HG02763 (cell line): ENCODE data around the gene MRGPRX3.
"Not testable (repeated sequence)": the region's sequence is repeated elsewhere in the genome, so short reads cannot be mapped to it uniquely, and the experiment has no call there.

Experiments
- ATAC-seq: cut with Tn5 transposase; IDR thresholded peaks from one replicate; pipeline ENCODE4 v1.9.1; 2021; ENCODE audit warnings: mild to moderate bottlenecking, moderate library complexity; ENCODE audit not compliant: unreplicated experiment

The MRGPRX3 gene

GRCh38 chr11:18132341-18132740 lies at the start of gene MRGPRX3:
Gene MRGPRX3 (plus strand): TSS chr11:18132571. CDS start chr11:18137203, 4,632 bp downstream.
- ATAC-seq = no peak

- no peak for ATAC-seq
Observed at GRCh38 chr11:18088366-18088765, 44.0 kb upstream of the MRGPRX3 start.

DNA sequence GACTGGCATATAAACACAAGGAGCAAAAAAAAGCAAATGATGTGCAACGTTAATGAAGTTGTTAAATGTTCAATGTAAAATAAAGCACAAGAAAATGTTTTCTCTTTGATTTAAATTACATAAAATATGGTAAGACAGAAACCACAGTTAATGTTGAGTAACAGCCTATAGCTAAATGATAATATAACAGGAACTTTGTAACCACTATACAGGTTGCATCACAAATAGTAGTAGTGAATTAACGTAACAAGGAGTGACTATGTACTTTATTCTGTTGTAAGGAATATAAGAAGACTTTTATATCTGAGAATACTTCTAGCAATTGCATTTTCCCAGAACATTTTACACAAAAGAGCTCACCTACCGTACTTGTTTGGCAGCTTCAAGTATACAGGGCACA lies 43.4 kb upstream of the MRGPRX3 start:
- ATAC-seq = no peak

- no peak for ATAC-seq
Observed at GRCh38 chr11:18091731-18092130, 40.6 kb upstream of the MRGPRX3 start.

GRCh38 chr11:18093959-18094358 lies 38.4 kb upstream of the MRGPRX3 start:
- no peak for ATAC-seq

DNA sequence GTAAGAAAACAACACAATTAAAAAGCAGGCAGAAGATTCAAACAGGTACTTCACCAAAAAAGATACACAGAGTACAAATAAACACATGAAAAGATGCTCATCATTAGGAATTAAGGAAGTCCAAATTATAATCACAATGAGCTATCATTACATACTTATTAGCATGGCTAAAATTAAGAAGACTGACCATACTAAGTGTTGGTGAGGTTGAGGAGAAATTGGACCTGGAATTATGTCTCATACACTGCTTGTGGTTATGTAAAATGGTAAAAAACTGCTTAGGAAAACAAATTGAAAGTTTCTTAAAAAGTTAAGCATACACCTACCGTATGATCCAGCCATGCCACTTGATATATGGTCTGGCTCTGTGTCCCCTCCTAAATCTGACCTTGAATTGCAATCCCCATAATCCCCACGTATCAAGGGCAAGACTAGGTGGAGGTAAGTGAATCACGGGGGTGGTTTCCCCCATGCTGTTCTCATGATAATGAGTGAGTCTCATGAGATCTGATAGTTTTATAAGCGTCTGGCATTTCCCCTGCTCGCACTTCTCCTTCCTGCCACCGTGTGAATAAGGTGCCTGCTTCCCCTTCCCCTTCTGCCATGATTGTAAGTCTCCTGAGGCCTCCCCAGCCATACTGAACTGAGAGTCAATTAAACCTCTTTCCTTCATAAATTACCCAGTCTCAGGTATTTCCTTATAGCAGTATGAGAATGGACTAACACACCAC lies 31.3 kb upstream of the MRGPRX3 start:
- ATAC-seq = no peak

DNA sequence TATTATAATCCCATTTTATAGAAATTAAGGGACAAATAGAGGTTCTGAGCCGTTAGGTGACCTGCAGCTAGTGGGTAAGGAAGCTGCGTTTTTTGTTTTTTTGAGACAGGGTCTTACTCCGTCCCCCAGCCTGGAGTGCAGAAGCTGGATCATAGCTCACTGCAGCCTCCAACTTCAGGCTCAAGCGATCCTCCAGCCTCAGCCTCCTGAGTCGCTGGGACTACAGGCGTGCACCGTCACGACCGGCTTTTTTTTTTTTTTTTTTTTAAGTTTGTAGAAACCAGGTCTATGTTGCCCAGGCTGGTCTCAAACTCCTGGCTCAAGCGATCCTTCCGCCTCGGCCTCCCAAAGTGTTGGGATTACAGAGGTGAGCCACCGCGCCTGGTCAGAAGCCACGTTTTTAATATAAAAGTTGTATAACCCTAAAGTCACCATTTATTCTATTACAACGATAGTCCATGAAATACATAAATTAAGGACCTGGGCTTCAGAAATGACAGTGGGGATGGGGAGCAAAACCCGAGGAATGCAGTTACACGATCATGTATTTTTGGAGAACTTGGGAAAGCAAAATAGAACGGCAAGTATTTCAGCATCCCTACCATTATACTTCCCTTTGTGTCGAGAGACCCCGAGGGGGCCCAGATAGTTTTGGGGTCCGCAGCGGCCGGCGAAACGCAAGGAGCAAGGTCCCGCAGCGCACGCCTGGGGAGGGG lies 27.1 kb upstream of the MRGPRX3 start:
- no peak for ATAC-seq

GRCh38 chr11:18105802-18106574 lies 26.4 kb upstream of the MRGPRX3 start, which contains the start of gene SAAL1:
Gene SAAL1 (minus strand): TSS chr11:18106082. CDS start chr11:18106041, 41 bp downstream.
- peak; percentile 93 for ATAC-seq

GRCh38 chr11:18106688-18107087 lies 25.7 kb upstream of the MRGPRX3 start:
- no peak for ATAC-seq

- ATAC-seq = no peak
Observed at GRCh38 chr11:18108254-18108653, 24.1 kb upstream of the MRGPRX3 start.

GRCh38 chr11:18111005-18111404 lies 21.4 kb upstream of the MRGPRX3 start:
- no peak for ATAC-seq

- ATAC-seq = no peak
Observed at GRCh38 chr11:18115360-18116127, 16.8 kb upstream of the MRGPRX3 start.

- ATAC-seq = not testable (repeated sequence)
Observed at GRCh38 chr11:18121331-18121828, 11.0 kb upstream of the MRGPRX3 start.

- not testable (repeated sequence) for ATAC-seq
Observed at GRCh38 chr11:18131115-18131514, 1.3 kb upstream of the MRGPRX3 start.

GRCh38 chr11:18135308-18135707 lies 2.9 kb downstream of the MRGPRX3 start:
- no peak for ATAC-seq

DNA sequence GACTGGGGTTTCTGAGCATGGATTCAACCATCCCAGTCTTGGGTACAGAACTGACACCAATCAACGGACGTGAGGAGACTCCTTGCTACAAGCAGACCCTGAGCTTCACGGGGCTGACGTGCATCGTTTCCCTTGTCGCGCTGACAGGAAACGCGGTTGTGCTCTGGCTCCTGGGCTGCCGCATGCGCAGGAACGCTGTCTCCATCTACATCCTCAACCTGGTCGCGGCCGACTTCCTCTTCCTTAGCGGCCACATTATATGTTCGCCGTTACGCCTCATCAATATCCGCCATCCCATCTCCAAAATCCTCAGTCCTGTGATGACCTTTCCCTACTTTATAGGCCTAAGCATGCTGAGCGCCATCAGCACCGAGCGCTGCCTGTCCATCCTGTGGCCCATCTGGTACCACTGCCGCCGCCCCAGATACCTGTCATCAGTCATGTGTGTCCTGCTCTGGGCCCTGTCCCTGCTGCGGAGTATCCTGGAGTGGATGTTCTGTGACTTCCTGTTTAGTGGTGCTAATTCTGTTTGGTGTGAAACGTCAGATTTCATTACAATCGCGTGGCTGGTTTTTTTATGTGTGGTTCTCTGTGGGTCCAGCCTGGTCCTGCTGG lies 4.9 kb downstream of the MRGPRX3 start:
- ATAC-seq = no peak

DNA sequence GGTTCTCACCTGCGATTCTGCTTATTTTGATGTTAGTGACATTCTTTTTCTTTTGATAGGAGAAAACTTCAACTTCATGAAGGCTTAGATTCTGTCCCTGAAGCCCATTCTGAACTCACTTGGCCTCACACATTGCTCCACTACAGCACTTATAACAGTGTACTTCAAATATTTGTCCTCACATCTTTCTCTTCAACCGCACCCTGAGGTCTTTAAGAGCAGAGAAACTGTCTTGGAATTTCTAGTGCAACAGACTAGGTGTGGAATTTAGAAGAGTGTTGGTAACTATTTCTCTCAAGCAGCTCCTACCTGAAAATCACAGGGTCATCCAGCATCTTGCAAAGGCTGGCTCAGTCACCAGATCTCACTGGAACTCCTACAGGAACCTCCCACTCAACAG lies 7.8 kb downstream of the MRGPRX3 start:
- no peak for ATAC-seq

GRCh38 chr11:18144243-18144642 lies 11.9 kb downstream of the MRGPRX3 start:
- ATAC-seq = no peak

DNA sequence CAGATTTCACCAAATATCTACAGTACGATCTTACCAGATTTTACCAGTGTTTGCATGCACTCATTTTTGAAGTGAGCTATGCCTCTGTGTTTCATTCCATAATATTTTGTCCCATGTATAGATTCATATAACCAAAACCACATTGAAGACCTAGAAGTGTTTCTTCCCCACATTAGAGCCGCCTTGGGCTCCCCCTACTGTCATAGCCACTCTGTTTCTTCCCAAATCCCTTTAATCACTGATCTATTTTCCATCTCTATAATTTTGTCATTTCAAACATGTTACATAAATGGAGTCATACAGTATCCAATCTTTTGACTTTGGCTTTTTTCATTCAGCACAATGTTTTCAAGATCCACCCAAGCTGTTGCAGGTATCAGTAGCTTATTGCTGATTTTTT lies 12.7 kb downstream of the MRGPRX3 start:
- no peak for ATAC-seq

- no peak for ATAC-seq
Observed at GRCh38 chr11:18145837-18146236, 13.5 kb downstream of the MRGPRX3 start.
